ENCODE data around the gene HSPA1A.

Gene HSPA1A

DNA sequence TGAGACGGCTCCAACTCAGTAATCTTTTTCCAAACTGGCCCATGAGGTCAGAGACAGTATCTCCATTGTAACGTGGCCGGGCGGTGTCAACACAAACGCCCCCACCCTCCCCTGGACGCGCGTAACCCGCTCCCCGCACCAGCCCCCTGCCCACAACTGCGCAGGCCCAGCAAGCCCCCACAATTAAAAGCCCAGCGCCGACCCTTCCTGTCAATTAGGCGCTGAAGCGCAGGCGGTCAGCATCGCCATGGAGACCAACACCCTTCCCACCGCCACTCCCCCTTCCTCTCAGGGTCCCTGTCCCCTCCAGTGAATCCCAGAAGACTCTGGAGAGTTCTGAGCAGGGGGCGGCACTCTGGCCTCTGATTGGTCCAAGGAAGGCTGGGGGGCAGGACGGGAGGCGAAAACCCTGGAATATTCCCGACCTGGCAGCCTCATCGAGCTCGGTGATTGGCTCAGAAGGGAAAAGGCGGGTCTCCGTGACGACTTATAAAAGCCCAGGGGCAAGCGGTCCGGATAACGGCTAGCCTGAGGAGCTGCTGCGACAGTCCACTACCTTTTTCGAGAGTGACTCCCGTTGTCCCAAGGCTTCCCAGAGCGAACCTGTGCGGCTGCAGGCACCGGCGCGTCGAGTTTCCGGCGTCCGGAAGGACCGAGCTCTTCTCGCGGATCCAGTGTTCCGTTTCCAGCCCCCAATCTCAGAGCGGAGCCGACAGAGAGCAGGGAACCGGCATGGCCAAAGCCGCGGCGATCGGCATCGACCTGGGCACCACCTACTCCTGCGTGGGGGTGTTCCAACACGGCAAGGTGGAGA lies at the start of gene HSPA1A, which contains the start of gene HSPA1L:
Gene HSPA1A (plus strand): TSS at position 519 of the 814 bp plus-strand sequence. CDS start 214 bp downstream, at position 733.
Gene HSPA1L (minus strand): TSS at position 259 of the 814 bp plus-strand sequence. CDS start 3,311 bp downstream, outside the sequence.
- peak; percentile 48 to 55 for DNase-seq

GRCh38 chr6:31765559-31765909 lies 49.8 kb upstream of the HSPA1A start:
- no peak for DNase-seq

DNA sequence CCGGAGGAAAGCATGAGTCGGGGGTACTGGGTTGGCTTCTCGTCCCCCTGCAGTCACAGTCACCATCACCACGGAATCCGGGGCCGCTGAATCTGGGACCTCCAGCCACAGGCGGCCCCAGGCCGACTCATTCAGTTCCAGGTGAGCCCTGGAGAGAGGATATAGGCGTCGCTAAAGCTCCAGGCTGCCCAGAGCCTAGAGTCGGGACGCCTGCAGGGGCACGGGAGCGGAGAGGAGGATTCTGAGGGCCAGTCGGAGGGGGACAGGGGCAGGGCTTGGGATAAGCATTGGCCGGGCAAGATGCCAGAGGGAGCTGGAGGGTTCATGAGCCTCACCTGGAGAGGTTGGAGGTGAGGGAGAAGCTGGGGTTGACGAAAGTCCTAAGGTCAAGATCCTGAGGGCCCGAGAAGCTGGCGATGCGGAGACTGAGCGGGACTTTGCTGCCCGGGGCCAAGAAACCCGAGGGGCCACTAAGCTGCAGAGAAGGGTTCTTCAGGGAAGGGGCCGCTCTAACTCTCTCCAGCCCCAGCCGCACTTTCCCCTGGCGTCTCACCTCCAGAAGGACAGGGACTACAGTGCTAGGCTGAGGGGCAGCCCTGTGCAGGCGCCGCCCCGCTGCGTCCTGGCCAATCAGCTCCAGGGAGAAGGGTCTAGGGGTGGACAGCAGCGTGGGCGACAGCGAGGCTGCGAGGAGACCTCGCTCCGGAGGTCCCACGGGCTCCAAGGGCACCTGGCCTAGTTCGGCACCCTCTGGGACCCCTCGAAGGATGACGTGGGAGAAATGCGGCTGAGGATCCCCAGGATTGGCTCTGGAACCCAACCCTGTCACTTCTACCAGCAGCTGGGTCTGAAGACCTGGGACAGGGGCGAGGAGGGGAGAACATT lies 49.2 kb upstream of the HSPA1A start:
- DNase-seq, result no peak

DNA sequence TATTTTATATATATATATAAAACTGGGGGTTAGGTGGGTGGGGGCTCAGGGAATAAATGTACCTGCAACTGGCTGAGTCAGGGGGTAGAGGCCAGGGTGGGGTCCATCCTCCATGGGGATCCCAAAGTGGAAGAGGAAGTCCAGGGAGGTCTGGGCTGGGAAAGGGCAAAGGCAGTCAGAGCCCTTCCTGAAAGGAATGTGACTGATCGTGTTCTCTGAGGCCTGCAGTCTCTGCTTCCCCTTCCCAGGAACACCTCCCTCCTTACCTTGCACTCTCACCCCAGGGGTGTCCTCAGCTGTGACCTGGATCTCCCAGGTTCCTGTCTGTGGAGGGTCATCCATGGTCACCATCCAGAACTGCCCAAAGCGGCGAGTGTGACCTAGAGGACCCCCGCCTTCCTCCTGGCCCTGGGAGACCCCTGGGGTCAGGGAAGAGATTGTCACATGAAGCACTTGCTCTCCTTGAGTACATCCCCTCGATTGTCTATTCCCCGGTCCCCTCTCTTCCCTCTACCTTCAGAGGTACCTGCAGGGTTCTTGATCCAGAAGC lies 48.2 kb upstream of the HSPA1A start:
- no peak for DNase-seq

- no peak for DNase-seq
Measured at GRCh38 chr6:31768363-31769257, 46.7 kb upstream of the HSPA1A start.

- DNase-seq, result peak; percentile 72 to 79
Measured at GRCh38 chr6:31769684-31770371, 45.5 kb upstream of the HSPA1A start.

- DNase-seq, result no peak
Measured at GRCh38 chr6:31770860-31771259, 44.5 kb upstream of the HSPA1A start.

- DNase-seq, result peak; percentile 53 to 59
Measured at GRCh38 chr6:31771992-31772358, 43.4 kb upstream of the HSPA1A start.

- no peak for DNase-seq
Measured at GRCh38 chr6:31775184-31775583, 40.2 kb upstream of the HSPA1A start.

DNA sequence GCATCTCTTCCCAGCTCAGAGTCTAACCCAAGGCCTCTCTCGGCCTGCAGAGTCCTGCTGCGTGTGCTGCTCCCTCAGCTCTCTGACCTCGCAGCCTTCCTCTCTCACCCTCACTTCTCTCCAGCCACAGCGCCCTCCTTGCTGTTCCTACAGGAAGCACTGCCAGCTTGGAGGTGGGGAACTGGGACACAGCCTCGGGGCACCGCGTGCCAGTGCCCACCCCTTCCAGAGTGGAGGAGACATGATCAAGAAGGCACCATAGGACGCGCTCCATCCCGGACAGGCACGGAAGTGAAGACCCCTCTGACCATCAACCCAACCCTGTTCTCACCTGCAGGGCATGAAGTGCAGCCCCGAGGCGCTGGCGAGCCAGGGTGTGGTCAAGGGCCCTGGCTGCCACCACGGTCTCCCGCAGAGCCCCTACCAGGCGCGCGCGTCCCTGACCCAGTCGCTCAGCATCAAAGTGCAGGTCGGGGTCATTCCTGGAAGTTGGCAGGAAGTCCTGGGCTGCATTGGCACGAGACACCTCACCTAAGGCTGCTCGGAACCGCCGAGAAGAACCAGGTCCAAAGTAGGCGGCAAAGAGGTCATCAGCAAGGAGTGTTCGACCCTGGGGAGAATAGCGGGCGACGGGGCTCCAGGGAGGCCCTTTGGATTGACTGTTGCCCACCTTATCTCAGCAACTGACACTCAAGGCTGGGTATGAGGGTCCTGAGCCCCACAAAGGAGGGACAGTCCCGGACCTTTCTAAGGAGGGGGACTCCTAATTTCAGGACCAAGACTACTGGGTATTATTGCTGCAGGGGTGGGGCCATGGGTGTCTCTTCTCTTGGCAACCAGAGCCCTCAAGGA lies 39.5 kb upstream of the HSPA1A start:
- no peak for DNase-seq

DNA sequence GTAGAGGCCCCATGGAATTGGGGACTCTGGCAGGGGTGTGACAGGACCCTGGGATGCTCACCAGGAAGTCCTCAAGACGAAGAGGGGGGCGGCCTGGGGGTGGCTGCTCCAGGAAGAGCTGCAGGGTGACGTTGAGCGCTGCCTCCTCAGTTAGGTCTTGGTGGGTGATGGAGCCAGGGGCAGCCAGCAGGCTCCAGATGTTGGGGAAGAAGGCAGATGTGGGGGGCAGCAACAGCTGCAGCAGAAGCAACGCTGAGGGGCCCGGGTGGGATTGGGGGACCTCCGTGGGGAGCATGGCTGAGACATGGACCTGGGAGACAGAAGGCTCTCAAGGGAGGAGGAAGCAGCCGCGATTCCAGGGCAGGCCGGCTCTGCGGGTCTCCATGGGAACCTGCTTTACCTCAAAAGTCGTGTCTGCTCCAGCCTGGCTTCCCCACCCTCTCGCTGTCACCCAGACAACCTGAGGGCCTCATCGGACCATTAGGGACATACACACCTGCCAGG lies 38.8 kb upstream of the HSPA1A start:
- no peak for DNase-seq

GRCh38 chr6:31776989-31777666 lies 38.2 kb upstream of the HSPA1A start, which contains the start of gene VWA7:
Gene VWA7, minus strand, starts transcription at chr6:31777328. Its CDS starts 549 bp downstream, at chr6:31776779.
- DNase-seq, result peak; percentile 77 to 83

GRCh38 chr6:31777667-31778050 lies 37.7 kb upstream of the HSPA1A start:
- DNase-seq, result no peak

- no peak for DNase-seq
Measured at GRCh38 chr6:31778193-31778592, 37.1 kb upstream of the HSPA1A start.

GRCh38 chr6:31778999-31779885 lies 36.1 kb upstream of the HSPA1A start:
- no peak for DNase-seq

GRCh38 chr6:31779908-31780307 lies 35.4 kb upstream of the HSPA1A start:
- no peak for DNase-seq

- no peak for DNase-seq
Measured at GRCh38 chr6:31780507-31781243, 34.7 kb upstream of the HSPA1A start.

Measured in activated CD4-positive, alpha-beta T cell treated with anti-CD3 and anti-CD28 coated beads for 4 hours (primary cell).